HG02610 (cell line): ENCODE data around the gene PTGER3.
"Not testable (repeated sequence)": the region's sequence is repeated elsewhere in the genome, so short reads cannot be mapped to it uniquely, and the experiment has no call there.

ENCODE experiments used
- ATAC-seq: cut with Tn5 transposase; IDR thresholded peaks from one replicate; pipeline ENCODE4 v1.9.1; 2021; ENCODE audit warnings: mild to moderate bottlenecking, moderate library complexity; ENCODE audit not compliant: unreplicated experiment

Gene PTGER3

GRCh38 chr1:71014178-71014579 lies 33.4 kb downstream of the PTGER3 start:
- ATAC-seq = no peak

GRCh38 chr1:71002709-71003475 lies 44.7 kb downstream of the PTGER3 start:
- ATAC-seq = no peak

GRCh38 chr1:71001624-71002023 lies 46.0 kb downstream of the PTGER3 start:
- no peak for ATAC-seq

GRCh38 chr1:70997793-70998192 lies 49.8 kb downstream of the PTGER3 start:
- no peak for ATAC-seq

- no peak for ATAC-seq
These were observed 52.8 kb downstream of the PTGER3 start for GRCh38 chr1:70994753-70995268.

GRCh38 chr1:70993798-70994197 lies 53.8 kb downstream of the PTGER3 start:
- ATAC-seq = no peak

GRCh38 chr1:70992521-70992920 lies 55.1 kb downstream of the PTGER3 start:
- no peak for ATAC-seq

GRCh38 chr1:70990469-70991253 lies 57.0 kb downstream of the PTGER3 start:
- no peak for ATAC-seq

GRCh38 chr1:70987497-70987896 lies 60.1 kb downstream of the PTGER3 start:
- no peak for ATAC-seq

GRCh38 chr1:70985776-70986225 lies 61.8 kb downstream of the PTGER3 start:
- ATAC-seq = not testable (repeated sequence)

- not testable (repeated sequence) for ATAC-seq
These were observed 62.3 kb downstream of the PTGER3 start for GRCh38 chr1:70985278-70985677.

- ATAC-seq = no peak
These were observed 67.3 kb downstream of the PTGER3 start for GRCh38 chr1:70980361-70980760.

GRCh38 chr1:70979881-70980280 lies 67.7 kb downstream of the PTGER3 start:
- ATAC-seq = no peak

GRCh38 chr1:70979313-70979712 lies 68.3 kb downstream of the PTGER3 start:
- ATAC-seq = no peak

GRCh38 chr1:70978623-70979022 lies 69.0 kb downstream of the PTGER3 start:
- no peak for ATAC-seq

GRCh38 chr1:70977575-70977974 lies 70.0 kb downstream of the PTGER3 start:
- ATAC-seq = no peak

- no peak for ATAC-seq
These were observed 70.6 kb downstream of the PTGER3 start for GRCh38 chr1:70977041-70977440.

- no peak for ATAC-seq
These were observed 73.9 kb downstream of the PTGER3 start for GRCh38 chr1:70973754-70974153.

GRCh38 chr1:70970407-70970806 lies 77.2 kb downstream of the PTGER3 start:
- ATAC-seq = no peak

GRCh38 chr1:70966018-70966638 lies 81.5 kb downstream of the PTGER3 start:
- ATAC-seq = no peak

- ATAC-seq = no peak
These were observed 84.2 kb downstream of the PTGER3 start for GRCh38 chr1:70963374-70963773.
